H9 (cell line): ENCODE data around the gene TMBIM6. TPM values are rescaled to one million over a fixed set of nuclear protein-coding genes. Genes with fewer than 3 reads are reported as not detected.

Source experiments
- DNase-seq: peaks from one replicate; pipeline ENCODE4 v3.0.0-alpha.2; 2017
- H2AFZ ChIP-seq: one replicate; pipeline ENCODE4 v1.6.1; 2013; ENCODE audit warnings: mild to moderate bottlenecking, low read length, control low read depth, moderate library complexity
- H2AK5ac ChIP-seq: 2 replicates; pipeline ENCODE4 v1.6.1; 2013; ENCODE audit warnings: low read length, control low read depth, mixed read lengths; ENCODE audit not compliant: insufficient read length
- H2BK120ac ChIP-seq: one replicate; pipeline ENCODE4 v1.6.1; 2013; ENCODE audit warnings: low read depth, mild to moderate bottlenecking, low read length, control low read depth, inconsistent platforms; ENCODE audit not compliant: poor library complexity, severe bottlenecking
- H2BK12ac ChIP-seq: 2 replicates; pipeline ENCODE4 v1.6.1; 2013; ENCODE audit warnings: low read length, control low read depth, mixed read lengths, low read depth; ENCODE audit not compliant: insufficient read length
- H2BK15ac ChIP-seq: 2 replicates; pipeline ENCODE4 v1.6.1; 2013; ENCODE audit warnings: low read depth, low read length, control low read depth
- H2BK20ac ChIP-seq: one replicate; pipeline ENCODE4 v1.6.1; 2013; ENCODE audit warnings: low read depth, mild to moderate bottlenecking, low read length, control low read depth, inconsistent platforms; ENCODE audit not compliant: poor library complexity, severe bottlenecking
- H2BK5ac ChIP-seq: 2 replicates; pipeline ENCODE4 v1.6.1; 2013; ENCODE audit warnings: low read length, control low read depth, mixed read lengths; ENCODE audit not compliant: insufficient read length
- H3K14ac ChIP-seq: 2 replicates; pipeline ENCODE4 v1.6.1; 2013; ENCODE audit warnings: low read length, control low read depth; ENCODE audit not compliant: insufficient read depth
- H3K18ac ChIP-seq: 2 replicates; pipeline ENCODE4 v1.6.1; 2013; ENCODE audit warnings: low read depth, mild to moderate bottlenecking, mixed read lengths, low read length, control low read depth; ENCODE audit not compliant: insufficient read length
- H3K23ac ChIP-seq: 2 replicates; pipeline ENCODE4 v1.6.1; 2013; ENCODE audit warnings: low read length, control low read depth, mixed read lengths, low read depth; ENCODE audit not compliant: insufficient read length
- H3K23me2 ChIP-seq: 2 replicates; pipeline ENCODE4 v1.6.1; 2013; ENCODE audit warnings: low read depth, mild to moderate bottlenecking, mixed read lengths, low read length, control low read depth; ENCODE audit not compliant: insufficient read length, poor library complexity, severe bottlenecking
- H3K27ac ChIP-seq: 2 replicates; pipeline ENCODE4 v1.5.1; 2013; ENCODE audit warnings: low read length, control low read depth, mixed read lengths, low read depth; ENCODE audit not compliant: insufficient read length
- H3K27me3 ChIP-seq: 2 replicates; pipeline ENCODE4 v1.6.1; 2013; ENCODE audit warnings: low read length, control low read depth, inconsistent platforms; ENCODE audit not compliant: insufficient read depth
- H3K4ac ChIP-seq: 2 replicates; pipeline ENCODE4 v1.6.1; 2013; ENCODE audit warnings: low read depth, mild to moderate bottlenecking, control low read depth, inconsistent platforms, low read length, moderate library complexity
- H3K4me1 ChIP-seq: 2 replicates; pipeline ENCODE4 v1.6.1; 2013; ENCODE audit warnings: low read length, control low read depth, inconsistent platforms; ENCODE audit not compliant: insufficient read depth
- H3K4me2 ChIP-seq: 2 replicates; pipeline ENCODE4 v1.6.1; 2013; ENCODE audit warnings: low read length, control low read depth, mixed read lengths; ENCODE audit not compliant: insufficient read length, insufficient read depth
- H3K56ac ChIP-seq: 2 replicates; pipeline ENCODE4 v1.6.1; 2013; ENCODE audit warnings: low read depth, mild to moderate bottlenecking, mixed read lengths, low read length, control low read depth; ENCODE audit not compliant: insufficient read length
- H3K79me1 ChIP-seq: 2 replicates; pipeline ENCODE4 v1.6.1; 2013; ENCODE audit warnings: low read depth, mild to moderate bottlenecking, moderate library complexity, low read length, control low read depth, inconsistent platforms; ENCODE audit not compliant: insufficient read depth, poor library complexity, severe bottlenecking
- H3K79me2 ChIP-seq: 2 replicates; pipeline ENCODE4 v1.6.1; 2013; ENCODE audit warnings: low read length, control low read depth, inconsistent platforms; ENCODE audit not compliant: insufficient read depth
- H3K9ac ChIP-seq: 2 replicates; pipeline ENCODE4 v1.6.1; 2013; ENCODE audit warnings: low read length, control low read depth, mixed read lengths; ENCODE audit not compliant: insufficient read length; ENCODE audit errors: extremely low read depth
- H3K9me3 ChIP-seq: one replicate; pipeline ENCODE4 v1.6.1; 2013; ENCODE audit warnings: low read depth, low read length, inconsistent platforms; ENCODE audit not compliant: control insufficient read depth
- H3T11ph ChIP-seq: one replicate; pipeline ENCODE4 v1.6.1; 2013; ENCODE audit warnings: mild to moderate bottlenecking, low read length, control low read depth, inconsistent platforms
- H4K20me1 ChIP-seq: one replicate; pipeline ENCODE4 v1.6.1; 2013; ENCODE audit not compliant: control insufficient read depth, insufficient read length, insufficient read depth
- H4K5ac ChIP-seq: 2 replicates; pipeline ENCODE4 v1.6.1; 2013; ENCODE audit warnings: low read depth, mild to moderate bottlenecking, mixed read lengths, low read length, control low read depth; ENCODE audit not compliant: insufficient read length
- H4K8ac ChIP-seq: replicated peaks from 2 replicates; pipeline ENCODE4 v1.6.1; 2013; ENCODE audit warnings: low read length, control low read depth, mixed read lengths, low read depth; ENCODE audit not compliant: insufficient read length
- H4K91ac ChIP-seq: 2 replicates; pipeline ENCODE4 v1.6.1; 2013; ENCODE audit warnings: low read depth, mild to moderate bottlenecking, moderate library complexity, mixed read lengths, low read length, control low read depth; ENCODE audit not compliant: insufficient read length
- H3K27ac Mint-ChIP-seq, 3 experiments: 2 replicates in 2 of 3; 3 replicates in 1 of 3; pipeline ENCODE4 v1.8.0; 2020 to 2021; ENCODE audit warnings: mixed read lengths in 3 of 3, mild to moderate bottlenecking in 1 of 3, moderate library complexity in 1 of 3
- H3K27me3 Mint-ChIP-seq: 2 replicates; pipeline ENCODE4 v1.8.0; 2021; ENCODE audit warnings: low read depth, mild to moderate bottlenecking, moderate library complexity, mixed read lengths
- H3K36me3 Mint-ChIP-seq, 3 experiments: 2 replicates in 2 of 3; 3 replicates in 1 of 3; pipeline ENCODE4 v1.8.0; 2020 to 2021; ENCODE audit warnings: low read depth in 3 of 3, mixed read lengths in 3 of 3; ENCODE audit not compliant: insufficient read depth in 1 of 3
- H3K4me1 Mint-ChIP-seq, 2 experiments: 2 replicates each; pipeline ENCODE4 v1.8.0; 2020; ENCODE audit warnings: mixed read lengths in 2 of 2
- H3K4me3 Mint-ChIP-seq, 2 experiments: 2 replicates in 1 of 2; 3 replicates in 1 of 2; pipeline ENCODE4 v1.8.0; 2020 to 2021; ENCODE audit warnings: mild to moderate bottlenecking in 2 of 2, mixed read lengths in 2 of 2, moderate library complexity in 1 of 2
- H3K9me3 Mint-ChIP-seq, 2 experiments: 2 replicates in 1 of 2; 3 replicates in 1 of 2; pipeline ENCODE4 v1.8.0; 2020; ENCODE audit warnings: mild to moderate bottlenecking in 2 of 2, mixed read lengths in 2 of 2, moderate library complexity in 1 of 2
- WGBS: extraction: QIAGEN DNeasy Blood & Tissue Kit; methylation state at CpG from one replicate; pipeline ENCODE4 v1.1.7; 2013; ENCODE audit warnings: missing lambda C conversion rate, low lambda C conversion rate, mixed read lengths; ENCODE audit not compliant: insufficient read length; ENCODE audit errors: extremely low coverage; 5-methylcytosine and 5-hydroxymethylcytosine counted together
- total RNA-seq: library from RNA; stranded (reverse); gene quantifications from 2 replicates; pipeline ENCODE4 v1.2.1, GENCODE V29; 2021
- TF ChIP-seq, protein P1 (sequence below): fragments of 200-600 bp; sonication (generic); conservative IDR thresholded peaks from 3 replicates; pipeline ENCODE4 v1.8.0; 2021; ENCODE audit warnings: antibody characterized with exemption, mild to moderate bottlenecking

TMBIM6 gene
- total RNA-seq, 1 experiment from 2014 or later: 362 TPM

DNA sequence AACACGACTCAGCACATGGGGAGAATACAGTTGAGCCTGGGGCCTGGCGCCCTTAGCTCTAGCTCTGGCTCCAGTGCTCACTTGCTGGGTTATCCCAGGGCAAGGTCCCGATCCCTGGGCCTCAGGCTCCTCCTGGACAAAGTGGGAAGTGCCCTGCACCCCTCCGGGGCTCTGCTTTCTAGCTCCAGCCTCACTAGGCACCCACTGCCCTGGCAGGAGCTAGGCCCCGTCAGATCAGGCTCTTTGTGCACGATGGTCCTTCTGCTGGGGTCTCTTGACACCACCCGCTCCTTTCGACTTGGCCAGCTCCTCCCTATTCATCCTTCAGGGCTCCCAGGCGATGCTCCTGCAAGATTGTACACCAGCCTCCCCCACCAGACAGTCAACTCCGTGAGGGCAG is 63.5 kb downstream of the TMBIM6 start:
- Histone ChIP-seq H3K23me2 (no peaks in the 10 kb centered on the region), H2BK12ac (no peak overlapping the region), H3K4me2 (no peak overlapping the region), H2AFZ (no peak overlapping the region), H2BK15ac (no peak overlapping the region), H4K8ac (no peak overlapping the region), H3K9ac (no peak overlapping the region), H2AK5ac (no peak overlapping the region), H2BK120ac (no peak overlapping the region), H3K56ac (no peak overlapping the region), H3K14ac (no peak overlapping the region), H3K79me2 (no peaks in the 10 kb centered on the region), H2BK5ac (no peak overlapping the region), H4K20me1 (no peaks in the 10 kb centered on the region), H2BK20ac (no peak overlapping the region), H3K4ac (no peak overlapping the region), H3K79me1 (no peaks in the 10 kb centered on the region), H4K91ac (no peak overlapping the region), H3K4me1 (peaks cover 7% of the 10 kb centered on the region; the same call in 1 of the 2 replicates), H3T11ph (no peak overlapping the region), H3K18ac (no peak overlapping the region), H3K9me3 (no peaks in the 10 kb centered on the region), H4K5ac (no peak overlapping the region), H3K23ac (no peak overlapping the region), H3K27me3 (no peaks in the 10 kb centered on the region), H3K27ac (no peak overlapping the region)
- H3K36me3 Mint-ChIP-seq: peaks cover 12 to 44% (median 27%) of the 10 kb centered on the region in 3 experiments; a peak in 6 of 7 replicates
- H3K4me1 Mint-ChIP-seq: peaks cover 10 to 29% of the 10 kb centered on the region in 2 experiments
- no peaks in the 10 kb centered on the region; a peak in 1 of 5 replicates for H3K9me3 Mint-ChIP-seq
- peak overlapping the region in 1 of 3 experiments; percentile 81; a peak in 1 of 7 replicates for H3K27ac Mint-ChIP-seq
- TF ChIP-seq, protein P1, sequence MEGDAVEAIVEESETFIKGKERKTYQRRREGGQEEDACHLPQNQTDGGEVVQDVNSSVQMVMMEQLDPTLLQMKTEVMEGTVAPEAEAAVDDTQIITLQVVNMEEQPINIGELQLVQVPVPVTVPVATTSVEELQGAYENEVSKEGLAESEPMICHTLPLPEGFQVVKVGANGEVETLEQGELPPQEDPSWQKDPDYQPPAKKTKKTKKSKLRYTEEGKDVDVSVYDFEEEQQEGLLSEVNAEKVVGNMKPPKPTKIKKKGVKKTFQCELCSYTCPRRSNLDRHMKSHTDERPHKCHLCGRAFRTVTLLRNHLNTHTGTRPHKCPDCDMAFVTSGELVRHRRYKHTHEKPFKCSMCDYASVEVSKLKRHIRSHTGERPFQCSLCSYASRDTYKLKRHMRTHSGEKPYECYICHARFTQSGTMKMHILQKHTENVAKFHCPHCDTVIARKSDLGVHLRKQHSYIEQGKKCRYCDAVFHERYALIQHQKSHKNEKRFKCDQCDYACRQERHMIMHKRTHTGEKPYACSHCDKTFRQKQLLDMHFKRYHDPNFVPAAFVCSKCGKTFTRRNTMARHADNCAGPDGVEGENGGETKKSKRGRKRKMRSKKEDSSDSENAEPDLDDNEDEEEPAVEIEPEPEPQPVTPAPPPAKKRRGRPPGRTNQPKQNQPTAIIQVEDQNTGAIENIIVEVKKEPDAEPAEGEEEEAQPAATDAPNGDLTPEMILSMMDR: no peak
- no peak overlapping the region for H3K4me3 Mint-ChIP-seq
- no peak for DNase-seq
- H3K27me3 Mint-ChIP-seq: no peaks in the 10 kb centered on the region
- no CpG with 5 or more reads among the region's 10 CpGs for WGBS
